Upper lobe of right lung (tissue), 1 donor: ENCODE measurements around the gene COQ8B. TPM values are rescaled to one million over a fixed set of nuclear protein-coding genes. Genes with fewer than 3 reads are reported as not detected.
A peak's percentile ranks its signal among the peaks of the same experiment; 100 is the strongest.

Source experiments
- ATAC-seq: fragments of 200-7000 bp; cut with Tn5 transposase; one replicate; pipeline ENCODE4 v1.9.1; 2020; ENCODE audit warnings: mild to moderate bottlenecking, moderate library complexity
- DNase-seq: peaks from one replicate; pipeline ENCODE4 v3.0.0-alpha.2; 2020
- H3K27ac ChIP-seq: fragments of 200-600 bp; one replicate; pipeline ENCODE4 v1.8.0; 2022
- H3K27me3 ChIP-seq: fragments of 200-600 bp; one replicate; pipeline ENCODE4 v1.8.0; 2022; ENCODE audit warnings: mild to moderate bottlenecking
- H3K36me3 ChIP-seq: fragments of 200-600 bp; one replicate; pipeline ENCODE4 v1.8.0; 2022
- H3K4me1 ChIP-seq: fragments of 200-600 bp; one replicate; pipeline ENCODE4 v1.8.0; 2022
- H3K4me3 ChIP-seq: fragments of 200-600 bp; one replicate; pipeline ENCODE4 v1.8.0; 2022; ENCODE audit warnings: mild to moderate bottlenecking
- H3K9me3 ChIP-seq: fragments of 200-600 bp; one replicate; pipeline ENCODE4 v1.8.0; 2022
- intact Hi-C: fragments of 100-400 bp; cut with DNase I; formaldehyde crosslinking; loops from one replicate; pipeline ENCODE4 v1.11.0; 2022
- total RNA-seq: library from RNA; stranded (reverse); fragmentation: NEBNext Ultra II Directional; extraction: Animal tissue kit (Norgen Biotek cat#: 25700); gene quantifications from one replicate; pipeline ENCODE4 v1.2.1, GENCODE V29; 2021
- TF ChIP-seq, protein P1 (sequence below): fragments of 200-600 bp; IDR thresholded peaks from one replicate; pipeline ENCODE4 v1.8.0; 2022; ENCODE audit warnings: antibody characterized with exemption
- donor health status: DM: no; HTN: yes; CAD: no; lungs with severe emphysema.

Gene COQ8B
- total RNA-seq, 1 donor from 2014 or later = 43.6 TPM

DNA sequence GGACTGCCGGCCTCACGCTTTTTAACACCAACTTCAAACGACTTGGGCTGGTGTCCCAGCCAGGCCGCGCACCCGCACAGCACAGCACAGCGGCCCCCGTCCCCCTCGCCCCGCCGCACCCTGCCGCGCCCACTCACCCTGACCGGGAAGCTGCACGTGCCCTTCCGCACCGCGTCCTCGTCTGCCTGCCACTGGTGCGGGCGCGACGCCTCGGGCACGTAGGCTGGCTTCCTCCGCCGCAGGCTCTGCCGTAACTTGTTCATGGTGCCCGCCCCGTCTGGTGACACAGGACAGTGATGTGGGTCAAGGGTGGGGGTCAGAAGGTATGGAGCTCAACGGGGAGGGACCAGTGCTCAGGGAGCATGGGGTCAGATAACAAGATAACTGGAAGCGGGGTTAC, 32.4 kb downstream of the COQ8B start:
- ATAC-seq (no peak), DNase-seq (no peak)
- Histone ChIP-seq H3K27me3 (no peaks in the 10 kb centered on the region), H3K4me3 (no peak overlapping the region), H3K4me1 (peaks cover 8% of the 10 kb centered on the region), H3K27ac (no peak overlapping the region), H3K9me3 (no peaks in the 10 kb centered on the region), H3K36me3 (peaks cover 26% of the 10 kb centered on the region)
- intact Hi-C loops = no loop called here
- TF ChIP-seq, protein P1, sequence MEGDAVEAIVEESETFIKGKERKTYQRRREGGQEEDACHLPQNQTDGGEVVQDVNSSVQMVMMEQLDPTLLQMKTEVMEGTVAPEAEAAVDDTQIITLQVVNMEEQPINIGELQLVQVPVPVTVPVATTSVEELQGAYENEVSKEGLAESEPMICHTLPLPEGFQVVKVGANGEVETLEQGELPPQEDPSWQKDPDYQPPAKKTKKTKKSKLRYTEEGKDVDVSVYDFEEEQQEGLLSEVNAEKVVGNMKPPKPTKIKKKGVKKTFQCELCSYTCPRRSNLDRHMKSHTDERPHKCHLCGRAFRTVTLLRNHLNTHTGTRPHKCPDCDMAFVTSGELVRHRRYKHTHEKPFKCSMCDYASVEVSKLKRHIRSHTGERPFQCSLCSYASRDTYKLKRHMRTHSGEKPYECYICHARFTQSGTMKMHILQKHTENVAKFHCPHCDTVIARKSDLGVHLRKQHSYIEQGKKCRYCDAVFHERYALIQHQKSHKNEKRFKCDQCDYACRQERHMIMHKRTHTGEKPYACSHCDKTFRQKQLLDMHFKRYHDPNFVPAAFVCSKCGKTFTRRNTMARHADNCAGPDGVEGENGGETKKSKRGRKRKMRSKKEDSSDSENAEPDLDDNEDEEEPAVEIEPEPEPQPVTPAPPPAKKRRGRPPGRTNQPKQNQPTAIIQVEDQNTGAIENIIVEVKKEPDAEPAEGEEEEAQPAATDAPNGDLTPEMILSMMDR = no peak

DNA sequence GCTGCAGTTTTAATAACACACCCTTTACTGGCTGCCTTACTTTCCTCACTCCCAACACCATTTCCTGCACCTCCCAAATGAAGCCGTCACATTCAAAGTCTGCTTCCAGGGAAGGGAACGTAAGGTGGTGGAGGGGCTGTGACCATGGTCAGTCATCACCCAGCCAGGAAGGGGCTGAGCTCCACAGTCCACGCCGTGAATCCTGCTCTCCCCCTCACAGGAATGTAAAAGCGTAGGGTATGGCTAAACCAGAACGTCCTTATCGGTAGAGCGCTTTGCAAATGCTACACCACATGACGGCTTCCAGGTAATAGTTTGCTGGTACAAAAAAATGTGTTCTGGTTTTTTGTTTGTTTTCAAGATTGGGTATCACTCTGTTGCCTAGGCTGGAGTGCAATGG, 33.2 kb downstream of the COQ8B start:
- H3K9me3 ChIP-seq = no peaks in the 10 kb centered on the region
- H3K27ac ChIP-seq = no peak overlapping the region
- H3K4me1 ChIP-seq = peaks cover 8% of the 10 kb centered on the region
- H3K4me3 ChIP-seq = no peak overlapping the region
- DNase-seq (no peak), ATAC-seq (no peak)
- TF ChIP-seq, protein P1 = no peak
- no peaks in the 10 kb centered on the region for H3K27me3 ChIP-seq
- H3K36me3 ChIP-seq = peaks cover 33% of the 10 kb centered on the region
- intact Hi-C loops = no loop called here

DNA sequence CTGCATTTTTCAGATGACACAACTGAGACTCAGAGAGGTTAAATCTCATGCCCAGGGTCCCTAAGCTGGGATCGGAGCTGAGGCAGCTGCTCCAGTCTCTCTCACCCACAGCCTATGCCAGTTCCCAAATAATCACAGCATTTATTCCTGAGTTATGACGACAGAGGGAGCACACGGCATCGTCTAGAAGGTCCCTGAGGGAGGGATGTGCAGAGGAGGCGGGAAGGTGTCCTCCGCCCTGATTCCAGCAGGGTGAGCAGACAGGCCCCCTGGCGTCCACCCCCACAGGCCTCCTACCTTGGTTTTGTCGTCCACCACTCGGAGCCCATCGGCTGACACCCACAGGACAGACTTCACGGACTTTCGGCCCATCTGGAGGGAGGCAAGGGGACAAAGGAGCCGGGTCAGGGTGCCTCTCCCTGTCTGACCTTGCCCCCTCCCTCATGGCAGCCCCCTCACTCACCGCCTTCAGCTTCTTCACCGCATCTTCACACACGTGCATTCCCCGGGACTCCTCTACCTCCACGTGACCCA, 34.2 kb downstream of the COQ8B start:
- Histone ChIP-seq H3K4me3 (no peak overlapping the region), H3K27ac (no peak overlapping the region), H3K27me3 (no peaks in the 10 kb centered on the region), H3K9me3 (no peaks in the 10 kb centered on the region), H3K36me3 (peaks cover 43% of the 10 kb centered on the region), H3K4me1 (peaks cover 2% of the 10 kb centered on the region)
- intact Hi-C loops = no loop called here
- no peak for ATAC-seq
- no peak for DNase-seq
- TF ChIP-seq, protein P1 = no peak

DNA sequence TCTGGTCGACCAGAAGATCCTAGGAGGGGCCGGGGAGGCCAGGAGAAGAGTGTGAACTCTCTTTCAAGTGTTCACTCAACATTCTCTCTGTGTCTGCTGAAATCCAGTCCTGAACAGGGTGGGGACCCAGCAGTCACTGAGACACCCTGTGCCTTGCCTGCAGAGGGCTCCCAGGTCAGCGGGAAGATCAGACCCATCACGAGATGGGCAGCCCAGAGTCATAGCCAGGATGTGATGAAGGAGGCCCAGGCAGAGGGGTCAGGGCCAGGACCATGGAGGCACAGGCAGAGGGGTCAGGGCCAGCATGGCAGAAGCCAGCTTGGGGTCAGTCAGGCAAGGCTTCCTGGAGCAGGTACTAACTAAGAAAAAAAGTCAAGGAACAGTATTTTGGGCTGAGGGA, 35.6 kb downstream of the COQ8B start:
- Histone ChIP-seq H3K27me3 (no peaks in the 10 kb centered on the region), H3K9me3 (no peaks in the 10 kb centered on the region), H3K36me3 (peaks cover 57% of the 10 kb centered on the region), H3K4me3 (no peak overlapping the region), H3K4me1 (no peaks in the 10 kb centered on the region), H3K27ac (no peak overlapping the region)
- intact Hi-C loops = no loop called here
- no peak for DNase-seq
- no peak for ATAC-seq
- TF ChIP-seq, protein P1 = no peak

DNA sequence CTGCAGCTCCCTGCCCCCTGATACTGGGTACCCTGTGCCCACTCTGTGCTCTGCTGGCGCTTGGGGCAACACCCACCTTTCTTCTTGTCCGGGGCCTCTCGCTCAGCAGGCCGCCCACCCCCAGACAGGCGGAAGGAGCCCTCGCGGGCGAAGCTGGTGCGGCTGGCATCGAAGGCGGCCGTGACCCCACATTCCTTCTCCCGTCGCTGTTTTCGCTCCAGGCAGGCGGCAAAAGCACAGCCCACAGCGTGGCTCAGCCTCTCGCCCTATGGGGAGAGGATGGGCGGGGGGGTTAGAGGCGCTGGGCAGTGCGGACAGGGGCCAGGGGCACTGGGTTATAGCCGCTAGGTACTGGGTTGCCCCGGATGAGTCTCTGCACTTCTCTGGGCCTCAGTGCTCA, 39.5 kb downstream of the COQ8B start:
- TF ChIP-seq, protein P1 = no peak
- Histone ChIP-seq H3K4me3 (no peak overlapping the region), H3K27me3 (no peaks in the 10 kb centered on the region), H3K36me3 (peaks cover 82% of the 10 kb centered on the region), H3K4me1 (no peaks in the 10 kb centered on the region), H3K9me3 (no peaks in the 10 kb centered on the region), H3K27ac (no peak overlapping the region)
- intact Hi-C loops = no loop called here
- no peak for DNase-seq
- ATAC-seq = no peak

DNA sequence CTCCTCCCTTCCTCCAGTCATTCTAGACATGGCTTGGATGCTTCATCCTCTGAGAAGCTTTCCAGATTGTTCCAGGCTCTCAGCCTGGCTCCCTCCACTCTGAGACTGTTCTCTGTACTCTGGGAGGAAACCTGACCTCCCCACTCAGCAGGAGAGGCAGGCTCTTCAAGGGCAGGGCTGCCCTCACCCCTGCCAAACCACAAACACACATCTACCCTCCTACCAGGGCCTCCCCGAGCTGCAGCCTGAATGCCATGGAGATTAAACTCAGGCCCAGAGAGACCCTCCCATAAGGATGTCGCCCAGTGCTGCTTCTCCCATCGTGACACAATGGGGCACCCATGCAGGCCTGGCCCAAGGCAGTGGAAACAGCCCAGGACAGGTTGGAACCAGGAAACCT, 42.4 kb downstream of the COQ8B start:
- intact Hi-C loops = no loop called here
- no peak overlapping the region for H3K27ac ChIP-seq

More for the DNA sequence above, 42.4 kb downstream of the COQ8B start:
- Histone ChIP-seq H3K4me3 (no peak overlapping the region), H3K4me1 (no peaks in the 10 kb centered on the region), H3K27me3 (no peaks in the 10 kb centered on the region), H3K36me3 (peaks cover 90% of the 10 kb centered on the region), H3K9me3 (no peaks in the 10 kb centered on the region)
- ATAC-seq (peak; percentile 82), DNase-seq (no peak)
- TF ChIP-seq, protein P1 = no peak
